Thymus (tissue), 11 donors: ENCODE results near the gene PFKFB2. TPM values are rescaled to one million over a fixed set of nuclear protein-coding genes. Genes with fewer than 3 reads are reported as not detected.

ENCODE experiments used
- DNase-seq, 9 donors: peaks; one replicate each; pipeline ENCODE4 v3.0.0-alpha.2; 2013; ENCODE audit warnings: low spot score in 9 of 9, low read depth in 6 of 9, missing footprints in 1 of 9
- H3K27ac ChIP-seq, 2 donors: one replicate each; pipeline ENCODE4 v1.5.1; 2013; ENCODE audit warnings: control low read depth in 1 of 2, low read depth in 1 of 2, low read length in 1 of 2, mild to moderate bottlenecking in 1 of 2, moderate library complexity in 1 of 2
- H3K27me3 ChIP-seq, 2 donors: one replicate each; pipeline ENCODE4 v1.5.1; 2013; ENCODE audit warnings: low read length in 1 of 2; ENCODE audit not compliant: control insufficient read depth in 2 of 2, insufficient read depth in 1 of 2
- H3K36me3 ChIP-seq, 2 donors: one replicate each; pipeline ENCODE4 v1.5.1; 2013; ENCODE audit warnings: low read length in 1 of 2, mild to moderate bottlenecking in 1 of 2, moderate library complexity in 1 of 2; ENCODE audit not compliant: control insufficient read depth in 2 of 2, insufficient read depth in 2 of 2
- H3K4me1 ChIP-seq, 2 donors: one replicate each; pipeline ENCODE4 v1.5.1; 2013; ENCODE audit warnings: low read length in 2 of 2; ENCODE audit not compliant: control insufficient read depth in 2 of 2, insufficient read depth in 2 of 2
- H3K4me3 ChIP-seq, 2 donors: one replicate each; pipeline ENCODE4 v1.5.1; 2013; ENCODE audit warnings: low read length in 2 of 2, control low read depth in 1 of 2, mild to moderate bottlenecking in 1 of 2
- H3K9me3 ChIP-seq, 2 donors: one replicate each; pipeline ENCODE4 v1.5.1; 2013; ENCODE audit warnings: low read length in 1 of 2, mild to moderate bottlenecking in 1 of 2; ENCODE audit not compliant: control insufficient read depth in 2 of 2, insufficient read depth in 1 of 2
- WGBS: extraction: QIAGEN DNeasy Blood & Tissue Kit; methylation state at CpG from one replicate; pipeline ENCODE4 v1.1.7; 2013; 5-methylcytosine and 5-hydroxymethylcytosine counted together
- polyA plus RNA-seq: library from polyadenylated mRNA; stranded (reverse); fragments of 200-250 nt; gene quantifications from one replicate; pipeline ENCODE4 v1.2.3, GENCODE V29; 2013
- total RNA-seq: library from RNA; stranded (reverse); fragments of 120-200 nt; gene quantifications from one replicate; pipeline ENCODE4 v1.2.4, GENCODE V29; 2013
- donor health status: healthy.

The PFKFB2 gene
- total and polyA plus RNA-seq, 2 donors: 6.7 to 31.0 TPM

- no peak overlapping the region for H3K4me3 ChIP-seq
- 93% methylated on average over 11 of the region's 11 CpGs for WGBS
- no peaks in the 10 kb centered on the region for H3K9me3 ChIP-seq
- H3K27me3 ChIP-seq: no peaks in the 10 kb centered on the region
- peaks cover 0 to 12% of the 10 kb centered on the region in 2 donors for H3K36me3 ChIP-seq
- H3K4me1 ChIP-seq: no peaks in the 10 kb centered on the region
- DNase-seq: no peak
- H3K27ac ChIP-seq: no peak overlapping the region
These were observed 25.6 kb downstream of the PFKFB2 start for GRCh38 chr1:207078578-207079132.

- no peak overlapping the region for H3K27ac ChIP-seq
- 90% methylated on average over 6 of the region's 6 CpGs for WGBS
- peaks cover 2 to 7% of the 10 kb centered on the region in 2 donors for H3K4me1 ChIP-seq
- no peak for DNase-seq
- H3K4me3 ChIP-seq: no peak overlapping the region
- no peaks in the 10 kb centered on the region for H3K27me3 ChIP-seq
- H3K9me3 ChIP-seq: no peaks in the 10 kb centered on the region
- H3K36me3 ChIP-seq: peaks cover 0 to 11% of the 10 kb centered on the region in 2 donors
These were observed 26.7 kb downstream of the PFKFB2 start for GRCh38 chr1:207079706-207080241.

- Histone ChIP-seq H3K4me1 (peaks cover 9 to 18% of the 10 kb centered on the region in 2 donors), H3K36me3 (peaks cover 0 to 7% of the 10 kb centered on the region in 2 donors), H3K9me3 (no peaks in the 10 kb centered on the region), H3K27me3 (no peaks in the 10 kb centered on the region), H3K4me3 (no peak overlapping the region), H3K27ac (no peak overlapping the region)
- 97% methylated on average over 2 of the region's 2 CpGs for WGBS
- no peak for DNase-seq
These were observed 28.0 kb downstream of the PFKFB2 start for GRCh38 chr1:207081088-207081487.

- H3K4me3 ChIP-seq: no peak overlapping the region
- no peaks in the 10 kb centered on the region for H3K27me3 ChIP-seq
- peaks cover 0 to 7% of the 10 kb centered on the region in 2 donors for H3K36me3 ChIP-seq
- DNase-seq: no peak
- H3K27ac ChIP-seq: no peak overlapping the region
- peaks cover 9 to 20% of the 10 kb centered on the region in 2 donors for H3K4me1 ChIP-seq
- 99% methylated on average over 2 of the region's 2 CpGs for WGBS
- no peaks in the 10 kb centered on the region for H3K9me3 ChIP-seq
These were observed 28.7 kb downstream of the PFKFB2 start for GRCh38 chr1:207081806-207082205.

- peaks cover 0 to under 1% of the 10 kb centered on the region in 2 donors for H3K36me3 ChIP-seq
- H3K4me1 ChIP-seq: peaks cover 14 to 27% of the 10 kb centered on the region in 2 donors
- no peak overlapping the region for H3K27ac ChIP-seq
- no peaks in the 10 kb centered on the region for H3K9me3 ChIP-seq
- 87% methylated on average over 2 of the region's 2 CpGs for WGBS
- no peak overlapping the region for H3K4me3 ChIP-seq
- peak in 1 of 9 donors; percentile 16 for DNase-seq
- H3K27me3 ChIP-seq: no peaks in the 10 kb centered on the region
These were observed 31.2 kb downstream of the PFKFB2 start for GRCh38 chr1:207084232-207084631.

GRCh38 chr1:207084701-207085180 is 31.7 kb downstream of the PFKFB2 start:
- 14% methylated on average over 8 of the region's 8 CpGs for WGBS
- Histone ChIP-seq H3K36me3 (no peaks in the 10 kb centered on the region), H3K27me3 (no peaks in the 10 kb centered on the region), H3K9me3 (no peaks in the 10 kb centered on the region), H3K4me1 (peaks cover 14 to 30% of the 10 kb centered on the region in 2 donors), H3K27ac (peak overlapping the region in 1 of 2 donors; percentile 21), H3K4me3 (no peak overlapping the region)
- peak in 8 of 9 donors; percentile 51 to 88 (median 67) for DNase-seq

GRCh38 chr1:207085887-207086286 is 32.8 kb downstream of the PFKFB2 start:
- Histone ChIP-seq H3K27ac (no peak overlapping the region), H3K4me1 (peaks cover 14 to 30% of the 10 kb centered on the region in 2 donors), H3K27me3 (no peaks in the 10 kb centered on the region), H3K36me3 (no peaks in the 10 kb centered on the region), H3K9me3 (no peaks in the 10 kb centered on the region), H3K4me3 (no peak overlapping the region)
- no peak for DNase-seq
- WGBS: 84% methylated on average over 3 of the region's 3 CpGs

DNA sequence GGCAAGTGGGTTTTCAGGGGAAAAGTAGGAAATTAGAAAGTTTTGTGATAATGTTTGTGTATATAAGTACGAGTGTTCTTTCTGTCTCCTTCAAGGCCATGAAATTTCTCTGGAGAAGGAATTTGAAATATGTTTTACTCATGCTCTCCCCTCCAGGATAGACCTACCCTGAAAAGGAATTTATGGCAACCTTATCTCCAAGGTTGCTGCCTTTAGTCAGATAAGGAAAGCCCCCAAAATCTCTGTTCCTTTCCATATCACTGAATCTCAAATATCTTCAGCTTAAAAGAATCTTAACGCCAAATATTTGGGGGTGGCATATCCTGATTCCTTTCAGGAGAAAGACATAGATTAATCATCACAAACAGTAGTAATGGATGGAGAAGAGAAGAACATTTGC is 35.1 kb downstream of the PFKFB2 start:
- H3K27ac ChIP-seq: no peak overlapping the region
- WGBS: 96% methylated on average over 2 of the region's 2 CpGs
- no peak for DNase-seq
- no peaks in the 10 kb centered on the region for H3K9me3 ChIP-seq
- H3K4me3 ChIP-seq: no peak overlapping the region
- H3K27me3 ChIP-seq: no peaks in the 10 kb centered on the region
- peaks cover 14 to 30% of the 10 kb centered on the region in 2 donors for H3K4me1 ChIP-seq
- no peaks in the 10 kb centered on the region for H3K36me3 ChIP-seq

DNA sequence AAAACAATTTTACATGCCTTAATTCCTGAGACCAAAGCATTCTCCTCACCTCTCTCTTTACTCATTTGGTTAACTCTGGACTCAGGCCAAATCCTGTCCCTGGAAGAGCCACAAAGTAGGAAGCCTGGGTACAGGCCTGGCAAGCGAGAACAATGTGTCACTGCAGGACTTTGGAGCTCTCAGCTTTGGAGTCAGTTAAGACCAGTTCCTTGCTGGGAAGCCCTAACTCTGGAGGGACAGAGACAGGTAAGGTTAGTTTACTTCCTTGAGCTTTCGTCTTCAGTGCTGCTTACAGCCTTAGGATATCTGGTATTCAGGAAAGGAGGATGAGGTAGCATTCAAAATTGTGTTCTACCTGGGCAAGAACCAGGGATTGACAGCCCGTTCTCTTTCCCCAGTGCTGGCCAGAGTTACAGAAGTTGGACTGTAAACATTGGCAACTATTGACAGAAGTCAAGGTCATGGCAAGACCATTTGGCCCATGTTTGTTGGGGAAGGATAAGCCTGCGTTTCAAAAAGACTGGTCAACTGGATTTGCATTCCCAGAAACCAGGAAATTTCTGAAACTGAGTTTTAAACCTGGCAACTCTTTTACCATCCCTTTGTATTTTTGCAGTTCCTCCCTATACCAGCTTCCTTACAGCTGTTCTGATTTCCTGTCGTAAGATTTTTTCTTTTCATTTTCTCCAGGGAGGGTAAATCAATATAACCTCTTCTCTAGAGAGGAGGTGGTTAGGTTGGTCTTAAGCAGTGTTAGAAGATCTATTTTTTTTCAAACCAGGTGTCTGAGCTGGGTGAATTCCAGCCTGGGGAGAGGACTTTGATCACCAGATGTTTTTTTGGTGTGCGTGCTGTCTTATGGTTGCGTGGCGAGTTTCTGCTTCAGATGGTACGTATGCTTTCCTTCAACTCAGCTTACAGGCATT is 35.9 kb downstream of the PFKFB2 start, which contains the start of gene C4BPB:
TSS of gene C4BPB (plus strand) at position 160 of the 926 bp plus-strand sequence. CDS start at position 832, 672 bp downstream.
- peak within 1 kb of the TSS in 1 of 2 donors; percentile 4 for H3K4me3 ChIP-seq
- peaks cover 14 to 30% of the 10 kb centered on the region in 2 donors for H3K4me1 ChIP-seq
- no peaks in the 10 kb centered on the region for H3K27me3 ChIP-seq
- peak within 1 kb of the TSS; percentile 3 to 25 for H3K27ac ChIP-seq
- DNase-seq: peak in 5 of 9 donors; percentile 27 to 74 (median 35)
- WGBS: 41% methylated on average over 9 of the region's 9 CpGs
- H3K36me3 ChIP-seq: no peaks in the 10 kb centered on the region
- no peaks in the 10 kb centered on the region for H3K9me3 ChIP-seq
